Measurements from ENCODE around the gene RRP8.

Gene RRP8

DNA sequence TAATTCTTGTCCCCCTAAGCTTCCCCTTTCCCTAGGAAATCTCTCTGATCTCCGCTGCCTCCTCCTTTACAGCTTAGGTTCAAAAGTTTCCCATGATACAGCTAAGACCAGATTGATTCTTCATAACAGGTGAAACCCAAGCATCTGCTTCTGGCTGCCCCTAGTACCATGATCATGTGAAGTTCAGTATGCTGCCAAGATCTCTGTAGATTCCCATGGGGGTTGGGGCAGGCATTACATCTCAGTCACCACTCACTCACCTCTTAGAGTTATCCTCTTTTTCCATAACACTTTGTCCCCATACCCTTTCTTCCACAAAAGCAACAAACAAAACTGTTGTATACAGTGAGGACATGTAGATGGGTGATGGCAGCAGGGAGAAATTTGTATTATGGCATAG is 44.0 kb downstream of the RRP8 start:
- no peak overlapping the region for H3K4me3 ChIP-seq (ENCODE audit: low read depth, low read length)
- no peak for TF ChIP-seq CTCF (IDR thresholded peaks at IDR 0.05; ENCODE audit: low read depth, low read length)

- no peak overlapping the region for H3K4me3 ChIP-seq (ENCODE audit: low read depth, low read length)
- no peak for TF ChIP-seq CTCF (IDR thresholded peaks at IDR 0.05; ENCODE audit: low read depth, low read length)
Measured at GRCh38 chr11:6557761-6558674, 45.4 kb downstream of the RRP8 start.

DNA sequence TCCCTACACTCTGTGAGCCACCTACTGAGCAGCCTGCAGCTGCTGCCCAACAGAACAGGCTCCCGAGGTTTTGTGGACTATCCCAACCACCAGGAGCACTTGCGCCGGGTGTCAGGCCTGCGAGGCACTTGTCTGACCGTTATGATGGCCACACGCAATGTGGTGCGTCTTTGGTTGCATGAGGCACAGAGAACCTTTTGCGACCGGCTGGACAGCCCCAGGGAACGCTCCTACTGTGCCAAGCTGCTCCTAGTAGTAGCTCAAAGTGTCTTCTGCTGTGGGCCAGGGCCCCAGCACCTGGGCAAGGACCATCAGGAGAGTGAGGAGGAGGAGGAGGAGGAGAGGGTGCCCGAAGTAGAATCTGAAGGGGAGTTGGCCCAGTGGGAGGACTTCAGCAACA is 46.4 kb downstream of the RRP8 start:
- no peak for TF ChIP-seq CTCF (IDR thresholded peaks at IDR 0.05; ENCODE audit: low read depth, low read length)
- H3K4me3 ChIP-seq (ENCODE audit: low read depth, low read length): no peak overlapping the region

GRCh38 chr11:6556139-6556949 is 47.1 kb downstream of the RRP8 start:
- TF ChIP-seq CTCF (IDR thresholded peaks at IDR 0.05; ENCODE audit: low read depth, low read length): no peak
- no peak overlapping the region for H3K4me3 ChIP-seq (ENCODE audit: low read depth, low read length)

- no peak overlapping the region for H3K4me3 ChIP-seq (ENCODE audit: low read depth, low read length)
- no peak for TF ChIP-seq CTCF (IDR thresholded peaks at IDR 0.05; ENCODE audit: low read depth, low read length)
Measured at GRCh38 chr11:6554828-6555706, 48.3 kb downstream of the RRP8 start.

- H3K4me3 ChIP-seq (ENCODE audit: low read depth, low read length): no peak overlapping the region
Measured at GRCh38 chr11:6553634-6554033, 49.8 kb downstream of the RRP8 start.

More at GRCh38 chr11:6553634-6554033, 49.8 kb downstream of the RRP8 start:
- TF ChIP-seq CTCF (IDR thresholded peaks at IDR 0.05; ENCODE audit: low read depth, low read length): no peak
